ENCODE results near the gene TSC22D3. TPM values are rescaled to one million over a fixed set of nuclear protein-coding genes. Genes with fewer than 3 reads are reported as not detected.

TSC22D3 gene
- total RNA-seq, 4 donors from 2014 or later, result 473 to 982 (median 684) TPM

- no peak for TF ChIP-seq CTCF (IDR thresholded peaks at IDR 0.05; ENCODE audit: low read depth)
Observed at GRCh38 chrX:107748506-107748905, 27.1 kb downstream of the TSC22D3 start.

DNA sequence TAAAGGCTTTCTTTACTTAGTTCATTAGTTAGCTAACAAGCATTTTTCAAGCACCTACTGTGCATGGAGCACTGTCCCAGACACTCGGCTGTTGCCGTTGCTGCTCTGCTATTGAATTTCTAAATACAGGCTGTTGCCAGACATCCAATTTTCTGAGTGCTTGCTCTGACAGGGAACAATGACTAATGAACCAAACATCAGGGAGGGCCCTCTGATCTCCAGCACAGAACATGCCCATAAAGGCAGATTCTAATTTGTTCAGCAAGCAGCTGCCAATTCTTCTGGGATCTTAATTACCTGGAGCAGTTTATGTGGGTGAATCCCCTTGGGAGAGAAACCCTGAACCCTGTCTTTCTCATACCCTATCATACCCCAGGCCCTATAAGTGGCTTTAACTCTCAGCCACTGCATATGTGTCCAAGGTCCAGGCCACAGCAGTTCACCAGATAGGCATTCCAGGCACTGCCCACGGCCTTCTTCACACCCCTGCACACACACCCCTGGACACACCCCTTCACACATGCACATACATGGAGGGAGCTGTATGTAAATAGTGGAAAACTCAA, 27.9 kb downstream of the TSC22D3 start:
- TF ChIP-seq CTCF (IDR thresholded peaks at IDR 0.05; ENCODE audit: low read depth), result no peak

GRCh38 chrX:107744868-107745267, 30.7 kb downstream of the TSC22D3 start:
- TF ChIP-seq CTCF (IDR thresholded peaks at IDR 0.05; ENCODE audit: low read depth), result no peak

- no peak for TF ChIP-seq CTCF (IDR thresholded peaks at IDR 0.05; ENCODE audit: low read depth)
Observed at GRCh38 chrX:107743995-107744394, 31.6 kb downstream of the TSC22D3 start.

DNA sequence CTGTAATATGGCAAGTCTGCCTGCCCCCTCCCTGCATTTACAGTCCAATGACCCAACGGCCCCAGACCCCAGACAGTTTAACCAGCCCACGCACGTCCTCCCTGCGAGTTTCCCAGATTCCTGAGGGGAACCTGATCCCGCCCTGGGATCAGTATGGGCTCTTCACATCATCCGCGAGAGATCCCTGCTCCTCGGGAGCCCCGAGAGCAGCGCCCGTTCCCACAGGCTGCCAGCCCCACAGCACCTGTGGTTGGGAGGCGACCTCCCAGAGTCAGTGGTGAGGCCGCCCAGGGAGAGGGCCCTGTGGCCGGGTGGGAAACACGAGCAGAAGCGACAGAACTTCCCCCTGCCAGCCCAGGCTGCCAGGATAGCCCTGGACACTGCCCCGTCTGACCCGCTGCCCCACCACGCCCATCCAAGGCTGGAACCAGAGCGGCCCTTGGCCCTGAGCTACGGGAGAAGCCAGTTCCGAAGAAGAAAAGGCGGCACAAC, 32.8 kb downstream of the TSC22D3 start:
- no peak for TF ChIP-seq CTCF (IDR thresholded peaks at IDR 0.05; ENCODE audit: low read depth)

DNA sequence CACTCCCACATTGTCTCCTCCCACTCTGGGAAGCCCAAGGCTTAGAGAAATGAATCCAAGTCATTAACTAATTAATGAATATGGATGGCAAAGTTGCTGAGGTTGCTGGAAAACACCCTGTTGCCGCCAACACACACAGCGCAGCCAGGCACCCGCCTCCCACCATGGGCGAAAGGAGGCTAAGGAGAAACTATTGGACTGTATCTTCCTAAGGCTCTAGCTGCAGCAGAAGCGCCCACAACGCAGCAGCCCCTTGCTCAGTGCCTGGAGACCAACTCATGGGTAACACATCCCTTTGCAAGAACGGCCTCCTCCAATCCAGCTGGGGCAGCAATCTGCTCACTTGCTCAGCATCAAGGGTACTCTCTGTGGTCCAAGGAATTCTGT, 34.2 kb downstream of the TSC22D3 start:
- no peak for TF ChIP-seq CTCF (IDR thresholded peaks at IDR 0.05; ENCODE audit: low read depth)

DNA sequence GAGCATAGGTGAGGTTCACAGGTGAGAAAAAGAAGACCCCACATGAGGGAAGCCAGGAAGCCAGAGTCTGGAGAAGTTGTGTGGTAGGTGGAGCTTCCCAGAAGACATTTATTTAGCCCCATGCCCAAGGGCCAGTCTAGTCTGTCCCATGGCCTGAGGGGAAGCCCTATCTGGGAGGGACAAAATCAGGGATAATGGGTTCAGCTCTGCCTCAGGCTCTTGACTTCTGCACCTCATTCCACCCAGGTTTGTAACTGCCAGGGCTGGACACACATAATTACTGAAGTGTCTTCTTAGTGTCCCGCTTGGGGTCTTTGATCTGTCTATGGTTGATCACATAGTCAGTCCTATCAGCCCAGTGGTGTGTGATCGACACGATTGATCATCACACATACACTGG, 36.0 kb downstream of the TSC22D3 start:
- no peak for TF ChIP-seq CTCF (IDR thresholded peaks at IDR 0.05; ENCODE audit: low read depth)

All from subcutaneous adipose tissue (tissue), 4 donors.